MM.1S (cell line): Measurements from ENCODE around the gene IL13RA2.

Experiments
- CTCF ChIP-seq: fragments of 300-600 bp; sonication (generic); IDR thresholded peaks from 2 replicates; pipeline ENCODE4 v1.5.1; 2016; ENCODE audit warnings: antibody characterized with exemption, low read length, mixed read lengths
- EZH2 ChIP-seq: fragments of 300-600 bp; sonication (generic); optimal IDR thresholded peaks from 2 replicates; pipeline ENCODE3; 2017; ENCODE audit warnings: low read depth, mild to moderate bottlenecking, antibody characterized with exemption, low read length, mixed read lengths
- EZH2phosphoT487 ChIP-seq: fragments of 300-600 bp; sonication (generic); IDR thresholded peaks from 2 replicates; pipeline ENCODE4 v1.6.1; 2018; ENCODE audit warnings: antibody characterized with exemption, low read length

- no peak for TF ChIP-seq CTCF
- no peak for TF ChIP-seq EZH2phosphoT487
- no peak for TF ChIP-seq EZH2
These were observed 46.6 kb downstream of the IL13RA2 start for GRCh38 chrX:114970806-114971205.
